ENCODE results near the gene TIMD4.

DNA sequence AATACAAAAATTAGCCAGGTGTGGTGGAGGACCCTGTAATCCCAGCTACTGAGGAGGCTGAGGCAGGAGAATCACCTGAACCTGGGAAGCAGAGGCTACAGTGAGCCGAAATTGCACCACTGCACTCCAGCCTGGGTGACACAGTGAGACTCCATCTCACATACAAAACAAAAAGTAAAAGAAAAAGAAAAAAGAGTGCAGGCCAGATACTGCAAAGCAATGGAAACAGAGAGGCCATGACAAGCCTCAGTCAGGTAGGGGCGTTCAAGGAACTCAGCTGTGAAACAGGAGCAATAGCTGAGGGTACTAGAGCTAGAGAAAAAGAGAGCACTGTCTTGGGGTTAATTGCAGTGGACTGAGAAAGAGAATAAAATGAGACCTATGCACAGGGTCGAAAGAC is 56.2 kb downstream of the TIMD4 start:
- no peak for TF ChIP-seq TRIM25 (IDR thresholded peaks at IDR 0.05; ENCODE audit: borderline replicate concordance)
- TF ChIP-seq, protein P1, sequence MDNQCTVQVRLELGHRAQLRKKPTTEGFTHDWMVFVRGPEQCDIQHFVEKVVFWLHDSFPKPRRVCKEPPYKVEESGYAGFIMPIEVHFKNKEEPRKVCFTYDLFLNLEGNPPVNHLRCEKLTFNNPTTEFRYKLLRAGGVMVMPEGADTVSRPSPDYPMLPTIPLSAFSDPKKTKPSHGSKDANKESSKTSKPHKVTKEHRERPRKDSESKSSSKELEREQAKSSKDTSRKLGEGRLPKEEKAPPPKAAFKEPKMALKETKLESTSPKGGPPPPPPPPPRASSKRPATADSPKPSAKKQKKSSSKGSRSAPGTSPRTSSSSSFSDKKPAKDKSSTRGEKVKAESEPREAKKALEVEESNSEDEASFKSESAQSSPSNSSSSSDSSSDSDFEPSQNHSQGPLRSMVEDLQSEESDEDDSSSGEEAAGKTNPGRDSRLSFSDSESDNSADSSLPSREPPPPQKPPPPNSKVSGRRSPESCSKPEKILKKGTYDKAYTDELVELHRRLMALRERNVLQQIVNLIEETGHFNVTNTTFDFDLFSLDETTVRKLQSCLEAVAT (IDR thresholded peaks at IDR 0.05) = no peak
- TF ChIP-seq ZNF133 (CRISPR knock-in tag; IDR thresholded peaks at IDR 0.05) = no peak
